Sigmoid colon (tissue), 7 donors: ENCODE data around the gene TUBGCP2. TPM values are rescaled to one million over a fixed set of nuclear protein-coding genes. Genes with fewer than 3 reads are reported as not detected.
A peak's percentile ranks its signal among the peaks of the same experiment; 100 is the strongest.

Experiments
- DNase-seq: peaks from one replicate; pipeline ENCODE4 v3.0.0-alpha.2; 2019
- H3K27ac ChIP-seq, 4 donors: fragments of 200-600 bp; sonication (generic); one replicate each; pipeline ENCODE4 v1.5.1; 2016 to 2019; ENCODE audit warnings: mild to moderate bottlenecking in 1 of 4
- H3K27me3 ChIP-seq, 3 donors: fragments of 200-600 bp; sonication (generic); one replicate each; pipeline ENCODE4 v1.5.1; 2019; ENCODE audit warnings: mild to moderate bottlenecking in 1 of 3
- H3K36me3 ChIP-seq, 4 donors: fragments of 200-600 bp; sonication (generic); one replicate each; pipeline ENCODE4 v1.5.1; 2016 to 2019
- H3K4me1 ChIP-seq, 4 donors: fragments of 200-600 bp; sonication (generic); one replicate each; pipeline ENCODE4 v1.5.1; 2017 to 2019
- H3K4me3 ChIP-seq, 4 donors: fragments of 200-600 bp; sonication (generic); one replicate each; pipeline ENCODE4 v1.5.1; 2017 to 2019; ENCODE audit warnings: mild to moderate bottlenecking in 2 of 4, moderate library complexity in 1 of 4
- H3K9me3 ChIP-seq, 4 donors: fragments of 200-600 bp in 3 of 4; sonication (generic) in 3 of 4; one replicate each; pipeline versions ENCODE4 v1.5.1 to v1.6.1; 2013 to 2019
- EP300 ChIP-seq, 4 donors: sonication (generic); formaldehyde crosslinking; IDR thresholded peaks; one replicate each; pipeline ENCODE4 v1.6.1; 2017; ENCODE audit warnings: antibody characterized with exemption in 4 of 4
- POLR2A ChIP-seq, 2 donors: fragments of 450-650 bp; IDR thresholded peaks; one replicate each; pipeline ENCODE4 v1.6.1; 2016; ENCODE audit warnings: antibody characterized with exemption in 2 of 2, mild to moderate bottlenecking in 2 of 2, moderate library complexity in 2 of 2
- POLR2AphosphoS5 ChIP-seq, 4 donors: sonication (generic); formaldehyde crosslinking; IDR thresholded peaks; one replicate each; pipeline ENCODE4 v1.6.1; 2017; ENCODE audit warnings: antibody characterized with exemption in 4 of 4
- WGBS, 2 donors: extraction: QIAGEN DNeasy Blood & Tissue Kit; methylation state at CpG; one replicate each; pipeline ENCODE4 v1.1.7; 2013; 5-methylcytosine and 5-hydroxymethylcytosine counted together
- intact Hi-C: fragments of 100-400 bp; cut with DNase I; formaldehyde crosslinking; loops from one replicate; pipeline ENCODE4 v1.15.1; 2023
- polyA plus RNA-seq, 3 donors: library from polyadenylated mRNA; stranded (reverse); fragments of 200-250 nt; gene quantifications; one replicate each; pipeline ENCODE4 v1.2.3, GENCODE V29; 2013
- total RNA-seq, 4 donors: library from RNA; depleted of rRNA; stranded (reverse); fragments of >200 nt; gene quantifications; one replicate each; pipeline ENCODE4 v1.1.0, GENCODE V29; 2016
- TF ChIP-seq, protein P1 (sequence below), 4 experiments: fragments of 450-650 bp in 3 of 4; fragments of 200-600 bp in 1 of 4; IDR thresholded peaks; one replicate each; pipeline ENCODE4 v1.5.1; 2016 to 2019; ENCODE audit warnings: antibody characterized with exemption in 4 of 4, mild to moderate bottlenecking in 3 of 4, moderate library complexity in 2 of 4
- donor health status: healthy with polysubstance abuse.
- donor health status: Bipolar disorder and iron deficiency.
- donor health status: healthy.

The TUBGCP2 gene
- total and polyA plus RNA-seq, 7 donors = 13.8 to 51.1 (median 27.2) TPM

- WGBS, 2 donors = 97% methylated on average over 8 of the region's 8 CpGs
- no peak for DNase-seq
- intact Hi-C loops = no loop called here
These were observed 2.1 kb upstream of the TUBGCP2 start for GRCh38 chr10:133310789-133311188.

GRCh38 chr10:133310399-133310755, 1.7 kb upstream of the TUBGCP2 start:
- DNase-seq = no peak
- Histone ChIP-seq H3K9me3 (no peaks in the 10 kb centered on the region), H3K4me1 (peaks cover 0 to 51% (median 47%) of the 10 kb centered on the region in 4 donors), H3K27me3 (no peaks in the 10 kb centered on the region), H3K36me3 (peaks cover 0 to 34% (median 13%) of the 10 kb centered on the region in 4 donors), H3K4me3 (no peak overlapping the region), H3K27ac (no peak overlapping the region)
- TF ChIP-seq, protein P1, sequence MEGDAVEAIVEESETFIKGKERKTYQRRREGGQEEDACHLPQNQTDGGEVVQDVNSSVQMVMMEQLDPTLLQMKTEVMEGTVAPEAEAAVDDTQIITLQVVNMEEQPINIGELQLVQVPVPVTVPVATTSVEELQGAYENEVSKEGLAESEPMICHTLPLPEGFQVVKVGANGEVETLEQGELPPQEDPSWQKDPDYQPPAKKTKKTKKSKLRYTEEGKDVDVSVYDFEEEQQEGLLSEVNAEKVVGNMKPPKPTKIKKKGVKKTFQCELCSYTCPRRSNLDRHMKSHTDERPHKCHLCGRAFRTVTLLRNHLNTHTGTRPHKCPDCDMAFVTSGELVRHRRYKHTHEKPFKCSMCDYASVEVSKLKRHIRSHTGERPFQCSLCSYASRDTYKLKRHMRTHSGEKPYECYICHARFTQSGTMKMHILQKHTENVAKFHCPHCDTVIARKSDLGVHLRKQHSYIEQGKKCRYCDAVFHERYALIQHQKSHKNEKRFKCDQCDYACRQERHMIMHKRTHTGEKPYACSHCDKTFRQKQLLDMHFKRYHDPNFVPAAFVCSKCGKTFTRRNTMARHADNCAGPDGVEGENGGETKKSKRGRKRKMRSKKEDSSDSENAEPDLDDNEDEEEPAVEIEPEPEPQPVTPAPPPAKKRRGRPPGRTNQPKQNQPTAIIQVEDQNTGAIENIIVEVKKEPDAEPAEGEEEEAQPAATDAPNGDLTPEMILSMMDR (IDR thresholded peaks at IDR 0.05) = no peak
- TF ChIP-seq POLR2A (IDR thresholded peaks at IDR 0.05) (no peak), EP300 (IDR thresholded peaks at IDR 0.05) (no peak), POLR2AphosphoS5 (IDR thresholded peaks at IDR 0.05) (no peak)
- WGBS, 2 donors = 96 to 98% methylated on average over 16 of the region's 16 CpGs
- intact Hi-C loops = no loop called here

More at GRCh38 chr10:133310789-133311188, 2.1 kb upstream of the TUBGCP2 start:
- peaks cover 0 to 34% (median 13%) of the 10 kb centered on the region in 4 donors for H3K36me3 ChIP-seq
- no peak overlapping the region for H3K27ac ChIP-seq
- peaks cover 0 to 47% (median 44%) of the 10 kb centered on the region in 4 donors for H3K4me1 ChIP-seq
- TF ChIP-seq POLR2A (IDR thresholded peaks at IDR 0.05) = no peak
- no peak for TF ChIP-seq EP300 (IDR thresholded peaks at IDR 0.05)
- TF ChIP-seq, protein P1 (IDR thresholded peaks at IDR 0.05) = no peak
- TF ChIP-seq POLR2AphosphoS5 (IDR thresholded peaks at IDR 0.05) = no peak
- H3K9me3 ChIP-seq = no peaks in the 10 kb centered on the region
- H3K27me3 ChIP-seq = no peaks in the 10 kb centered on the region
- H3K4me3 ChIP-seq = no peak overlapping the region

DNA sequence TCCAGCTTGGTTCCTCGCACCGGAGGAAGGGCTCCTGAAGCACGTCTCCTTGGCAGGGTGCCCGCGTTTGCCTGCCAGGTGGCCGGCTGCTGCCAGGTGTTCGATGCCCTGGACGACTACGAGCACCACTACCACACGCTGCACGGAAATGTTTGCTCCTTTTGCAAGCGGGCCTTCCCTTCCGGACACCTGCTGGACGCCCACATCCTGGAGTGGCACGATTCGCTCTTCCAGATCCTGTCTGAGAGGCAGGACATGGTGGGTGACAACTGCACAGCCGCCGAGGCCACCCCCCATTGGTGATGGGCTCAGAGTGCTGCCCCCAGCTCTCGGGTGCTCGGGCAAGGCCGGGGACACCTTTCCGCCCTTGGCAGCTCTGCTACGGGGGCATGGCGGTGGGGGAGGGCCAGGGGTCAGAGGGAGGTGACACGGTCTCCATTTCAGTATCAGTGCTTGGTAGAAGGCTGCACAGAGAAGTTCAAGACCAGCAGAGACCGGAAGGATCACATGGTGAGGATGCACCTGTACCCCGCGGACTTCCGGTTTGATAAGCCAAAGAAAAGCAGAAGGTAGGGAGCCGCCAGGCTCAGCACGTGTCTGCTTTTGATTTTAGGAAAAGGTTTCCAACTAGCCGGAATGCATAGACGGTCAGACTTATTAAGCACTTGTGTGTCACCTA, 1.2 kb upstream of the TUBGCP2 start:
- intact Hi-C loops = loop anchor here (10.0 kb wide), 1 partner anchor 975 kb away; the partner anchor contains the start of gene LRRC27
- H3K4me3 ChIP-seq = peak overlapping the region in 1 of 4 donors; percentile 60
- DNase-seq = no peak
- H3K27ac ChIP-seq = peak overlapping the region; percentile 86 to 97 (median 94)
- TF ChIP-seq EP300 (IDR thresholded peaks at IDR 0.05) (no peak), POLR2AphosphoS5 (IDR thresholded peaks at IDR 0.05) (no peak), POLR2A (IDR thresholded peaks at IDR 0.05) (no peak)
- TF ChIP-seq, protein P1 (IDR thresholded peaks at IDR 0.05) = no peak
- H3K4me1 ChIP-seq = peaks cover 0 to 51% (median 46%) of the 10 kb centered on the region in 4 donors
- 33 to 81% methylated on average over 33 of the region's 33 CpGs for WGBS, 2 donors
- H3K27me3 ChIP-seq = no peaks in the 10 kb centered on the region
- peaks cover 0 to 34% (median 13%) of the 10 kb centered on the region in 4 donors for H3K36me3 ChIP-seq
- no peaks in the 10 kb centered on the region for H3K9me3 ChIP-seq

DNA sequence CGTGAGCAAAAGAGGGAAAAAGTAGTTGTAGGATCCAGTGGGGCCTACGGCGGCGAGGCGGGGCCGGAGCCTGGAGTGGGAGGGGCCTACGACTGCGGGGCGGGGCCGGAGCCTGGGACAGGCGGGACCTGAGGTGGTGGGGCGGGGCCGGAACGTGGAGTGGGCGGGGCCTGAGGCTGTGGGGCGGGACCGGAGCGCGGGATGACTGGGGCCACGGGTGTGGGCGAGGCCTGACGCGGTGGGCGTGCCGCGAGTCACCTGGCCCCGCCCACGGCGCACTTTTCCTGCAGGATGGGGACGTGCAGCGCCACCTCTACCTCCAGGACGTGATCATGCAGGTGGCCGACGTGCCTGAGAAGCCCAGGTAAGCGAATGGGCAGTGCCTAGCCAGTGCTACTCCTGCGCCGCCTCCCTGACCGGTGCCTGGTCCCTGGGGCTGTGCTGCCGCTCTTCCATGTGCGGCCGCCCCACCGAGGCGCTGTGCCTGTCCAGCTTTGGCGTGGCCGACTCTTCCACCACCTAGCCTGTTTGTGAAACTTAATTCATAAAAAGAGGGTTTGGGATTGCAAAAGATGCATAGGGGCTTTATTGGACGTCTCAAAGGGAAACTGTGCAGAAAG, 538 bp upstream of the TUBGCP2 start:
- no peak for TF ChIP-seq POLR2A (IDR thresholded peaks at IDR 0.05)
- TF ChIP-seq EP300 (IDR thresholded peaks at IDR 0.05) = no peak
- TF ChIP-seq, protein P1 (IDR thresholded peaks at IDR 0.05) = no peak
- TF ChIP-seq POLR2AphosphoS5 (IDR thresholded peaks at IDR 0.05) = no peak
- WGBS, 2 donors = 6 to 25% methylated on average over 46 of the region's 46 CpGs
- intact Hi-C loops = loop anchor here (10.0 kb wide), 1 partner anchor 974 kb away; the partner anchor contains the start of gene LRRC27

More for the DNA sequence above, 538 bp upstream of the TUBGCP2 start:
- H3K36me3 ChIP-seq = peaks cover 0 to 34% (median 13%) of the 10 kb centered on the region in 4 donors
- no peaks in the 10 kb centered on the region for H3K9me3 ChIP-seq
- H3K27ac ChIP-seq = peak overlapping the region; percentile 86 to 97 (median 94)
- no peaks in the 10 kb centered on the region for H3K27me3 ChIP-seq
- peaks cover 0 to 50% (median 41%) of the 10 kb centered on the region in 4 donors for H3K4me1 ChIP-seq
- peak overlapping the region; percentile 60 to 99 (median 96) for H3K4me3 ChIP-seq
- DNase-seq = peak; percentile 96
